Calu3 (cell line): ENCODE data around the gene WDCP. TPM values are rescaled to one million over a fixed set of nuclear protein-coding genes. Genes with fewer than 3 reads are reported as not detected.

Experiments used
- BruUV-seq: library from RNA; stranded (reverse); fragments of 400-500 nt; replicated peaks from 2 replicates; lab custom pipeline; 2021; lab: Mats Ljungman, UMichigan
- CTCF ChIA-PET: fragments of 300-600 bp; sonication (Branson Sonifier 250); formaldehyde crosslinking; loops from one replicate; lab custom pipeline; 2022; ENCODE audit warnings: antibody characterized with exemption; lab: Charles Lee
- DNase-seq: peaks from one replicate; pipeline ENCODE4 v3.0.0; 2022
- H3K27ac Mint-ChIP-seq: one replicate; pipeline ENCODE4 v1.8.0; 2022; ENCODE audit warnings: mixed read lengths; ENCODE audit not compliant: unreplicated experiment
- H3K27me3 Mint-ChIP-seq: one replicate; pipeline ENCODE4 v1.8.0; 2022; ENCODE audit warnings: mixed read lengths; ENCODE audit not compliant: unreplicated experiment
- H3K36me3 Mint-ChIP-seq: one replicate; pipeline ENCODE4 v1.8.0; 2022; ENCODE audit warnings: mild to moderate bottlenecking, moderate library complexity, mixed read lengths; ENCODE audit not compliant: insufficient read depth, unreplicated experiment
- H3K4me1 Mint-ChIP-seq: one replicate; pipeline ENCODE4 v1.8.0; 2022; ENCODE audit warnings: mild to moderate bottlenecking, low read depth, mixed read lengths; ENCODE audit not compliant: unreplicated experiment
- H3K4me3 Mint-ChIP-seq: one replicate; pipeline ENCODE4 v1.8.0; 2022; ENCODE audit warnings: mild to moderate bottlenecking, low read depth, moderate library complexity, mixed read lengths; ENCODE audit not compliant: unreplicated experiment
- H3K9me3 Mint-ChIP-seq: one replicate; pipeline ENCODE4 v1.8.0; 2022; ENCODE audit warnings: low read depth, mixed read lengths; ENCODE audit not compliant: unreplicated experiment
- intact Hi-C: fragments of 100-400 bp; cut with micrococcal nuclease; formaldehyde crosslinking; loops from one replicate; pipeline ENCODE4 v1.10.0; 2022; ENCODE audit not compliant: unreplicated experiment
- total RNA-seq: library from RNA; stranded (reverse); gene quantifications from 2 replicates; pipeline ENCODE4 v1.2.3, GENCODE V29; 2022
- TF ChIP-seq, protein P1 (sequence below): fragments of 200-600 bp; IDR thresholded peaks from one replicate; pipeline ENCODE4 v1.8.0; 2022; ENCODE audit warnings: antibody characterized with exemption; ENCODE audit not compliant: unreplicated experiment

Gene WDCP
- total RNA-seq, 1 experiment from 2014 or later: 17.2 TPM

DNA sequence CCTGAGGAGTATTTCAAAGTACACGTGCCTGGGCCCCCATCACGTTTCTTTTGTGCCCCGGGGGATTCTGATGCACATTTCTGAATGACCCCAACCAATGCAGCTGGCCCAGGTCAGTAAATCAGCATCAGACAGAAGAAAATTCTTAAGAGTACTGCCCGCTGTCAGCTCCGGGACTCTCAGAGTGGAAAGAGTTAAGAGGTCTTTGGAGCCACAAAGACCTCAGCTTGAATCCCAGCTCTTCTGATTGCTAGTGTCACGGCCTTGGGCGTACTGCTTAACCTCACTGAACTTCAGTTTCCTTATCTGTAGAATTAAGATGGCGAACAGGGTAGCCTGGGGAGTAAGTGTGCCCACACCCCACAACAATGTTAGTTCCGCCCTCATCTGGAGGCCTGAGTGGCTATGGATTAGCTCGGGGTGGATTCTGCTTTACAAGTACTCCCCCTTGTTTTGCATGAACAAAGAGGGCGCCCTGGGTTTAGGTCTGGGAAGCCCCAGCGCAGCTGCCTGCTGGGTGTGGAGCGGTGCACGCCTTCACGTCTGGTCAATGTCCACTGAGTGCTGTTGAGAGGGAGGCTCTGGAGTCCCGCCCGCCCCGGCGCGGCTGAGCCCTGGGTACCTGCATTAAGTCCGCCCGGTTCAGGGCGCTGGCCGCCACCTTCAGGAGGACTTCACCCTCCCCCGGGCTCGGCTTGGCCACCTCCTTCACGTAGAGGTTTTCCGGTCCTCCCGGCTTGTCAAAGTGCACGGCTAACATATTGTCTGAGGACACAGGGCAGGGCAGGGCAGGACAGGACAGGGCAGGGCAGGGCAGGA is 36.6 kb upstream of the WDCP start:
- Mint-ChIP-seq H3K27ac (peak overlapping the region; percentile 80), H3K9me3 (no peaks in the 10 kb centered on the region), H3K36me3 (peaks cover 40% of the 10 kb centered on the region), H3K27me3 (no peaks in the 10 kb centered on the region), H3K4me3 (peak overlapping the region; percentile 86), H3K4me1 (peaks cover 10% of the 10 kb centered on the region)
- DNase-seq: peak; percentile 81
- BruUV-seq: TSS peak; percentile 40
- intact Hi-C loops: loop anchor here (1.0 kb wide), 2 partner anchors 95 to 259 kb away; no protein-coding TSS in a partner anchor
- TF ChIP-seq, protein P1, sequence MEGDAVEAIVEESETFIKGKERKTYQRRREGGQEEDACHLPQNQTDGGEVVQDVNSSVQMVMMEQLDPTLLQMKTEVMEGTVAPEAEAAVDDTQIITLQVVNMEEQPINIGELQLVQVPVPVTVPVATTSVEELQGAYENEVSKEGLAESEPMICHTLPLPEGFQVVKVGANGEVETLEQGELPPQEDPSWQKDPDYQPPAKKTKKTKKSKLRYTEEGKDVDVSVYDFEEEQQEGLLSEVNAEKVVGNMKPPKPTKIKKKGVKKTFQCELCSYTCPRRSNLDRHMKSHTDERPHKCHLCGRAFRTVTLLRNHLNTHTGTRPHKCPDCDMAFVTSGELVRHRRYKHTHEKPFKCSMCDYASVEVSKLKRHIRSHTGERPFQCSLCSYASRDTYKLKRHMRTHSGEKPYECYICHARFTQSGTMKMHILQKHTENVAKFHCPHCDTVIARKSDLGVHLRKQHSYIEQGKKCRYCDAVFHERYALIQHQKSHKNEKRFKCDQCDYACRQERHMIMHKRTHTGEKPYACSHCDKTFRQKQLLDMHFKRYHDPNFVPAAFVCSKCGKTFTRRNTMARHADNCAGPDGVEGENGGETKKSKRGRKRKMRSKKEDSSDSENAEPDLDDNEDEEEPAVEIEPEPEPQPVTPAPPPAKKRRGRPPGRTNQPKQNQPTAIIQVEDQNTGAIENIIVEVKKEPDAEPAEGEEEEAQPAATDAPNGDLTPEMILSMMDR: no peak
- CTCF ChIA-PET: interaction anchor here (0.5 to 2.0 kb wide), 12 partner anchors 7 to 355 kb away, joined by 3 to 15 read pairs (median 4); partner anchors contain the start of genes ATAD2B, FAM228B, PFN4 and SF3B6

GRCh38 chr2:24082787-24083566 is 35.8 kb upstream of the WDCP start:
- TF ChIP-seq, protein P1: no peak
- intact Hi-C loops: no loop called here
- CTCF ChIA-PET: interaction anchor here (0.5 to 2.0 kb wide), 6 partner anchors 39 to 355 kb away, joined by 3 to 14 read pairs (median 4); partner anchors contain the start of genes FAM228B and PFN4

DNA sequence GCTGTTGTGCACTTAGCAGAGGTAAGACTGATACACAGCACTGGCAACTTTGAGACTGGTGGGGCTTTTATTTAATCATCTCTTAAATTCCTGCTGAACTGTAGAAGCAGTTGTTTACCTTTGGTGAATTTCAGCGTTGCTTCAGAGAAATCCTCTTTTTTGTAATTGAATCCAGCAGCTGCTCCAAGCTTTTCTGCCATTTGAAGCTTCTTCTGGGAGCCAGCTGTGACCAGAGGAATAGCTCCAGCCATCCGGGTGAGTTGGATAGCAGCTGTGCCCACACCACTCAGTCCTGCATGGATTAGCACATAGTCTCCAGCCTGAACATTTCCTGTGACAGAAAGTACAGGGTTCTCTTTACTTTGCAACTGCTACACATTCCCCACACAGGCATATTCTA is 33.5 kb upstream of the WDCP start:
- no peaks in the 10 kb centered on the region for H3K27me3 Mint-ChIP-seq
- CTCF ChIA-PET: no interaction called here
- intact Hi-C loops: no loop called here
- no peak overlapping the region for H3K4me3 Mint-ChIP-seq
- H3K36me3 Mint-ChIP-seq: peaks cover 66% of the 10 kb centered on the region
- BruUV-seq: no TSS peak
- peaks cover 8% of the 10 kb centered on the region for H3K4me1 Mint-ChIP-seq
- TF ChIP-seq, protein P1: no peak
- no peaks in the 10 kb centered on the region for H3K9me3 Mint-ChIP-seq
- no peak overlapping the region for H3K27ac Mint-ChIP-seq
- no peak for DNase-seq

More at GRCh38 chr2:24082787-24083566, 35.8 kb upstream of the WDCP start:
- Mint-ChIP-seq H3K9me3 (no peaks in the 10 kb centered on the region), H3K4me1 (peaks cover 10% of the 10 kb centered on the region), H3K4me3 (peak overlapping the region; percentile 86), H3K36me3 (peaks cover 44% of the 10 kb centered on the region), H3K27ac (no peak overlapping the region), H3K27me3 (no peaks in the 10 kb centered on the region)
- no peak for DNase-seq
- no TSS peak for BruUV-seq

DNA sequence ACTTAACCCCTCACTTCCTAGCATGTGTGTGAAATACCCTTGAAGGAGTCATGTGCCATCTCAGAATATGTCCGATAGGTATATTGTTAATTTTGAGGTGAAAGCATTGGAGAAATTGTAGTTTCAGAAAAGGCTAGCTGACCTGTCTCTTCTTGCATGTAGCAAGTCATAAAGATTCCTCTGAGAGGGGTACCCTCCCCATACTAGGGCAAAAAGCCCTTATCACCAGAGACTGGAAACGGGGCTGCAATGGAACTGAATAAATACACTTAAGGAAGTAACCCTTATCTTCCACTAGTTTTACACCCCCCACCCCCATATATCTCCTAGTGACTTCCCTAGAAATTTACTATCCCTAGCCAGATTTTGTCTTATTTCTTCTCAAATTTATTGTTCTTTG is 30.7 kb upstream of the WDCP start:
- peaks cover 50% of the 10 kb centered on the region for H3K36me3 Mint-ChIP-seq

More for the DNA sequence above, 30.7 kb upstream of the WDCP start:
- no TSS peak for BruUV-seq
- no peaks in the 10 kb centered on the region for H3K9me3 Mint-ChIP-seq
- H3K27me3 Mint-ChIP-seq: no peaks in the 10 kb centered on the region
- intact Hi-C loops: loop anchor here (2.0 to 5.0 kb wide), 3 partner anchors 31 to 151 kb away; partner anchors contain the start of genes ATAD2B and WDCP
- DNase-seq: no peak
- CTCF ChIA-PET: no interaction called here
- peak overlapping the region; percentile 80 for H3K27ac Mint-ChIP-seq
- peaks cover 15% of the 10 kb centered on the region for H3K4me1 Mint-ChIP-seq
- peak overlapping the region; percentile 79 for H3K4me3 Mint-ChIP-seq
- TF ChIP-seq, protein P1: no peak
